ENCODE results near the gene HGF.

DNA sequence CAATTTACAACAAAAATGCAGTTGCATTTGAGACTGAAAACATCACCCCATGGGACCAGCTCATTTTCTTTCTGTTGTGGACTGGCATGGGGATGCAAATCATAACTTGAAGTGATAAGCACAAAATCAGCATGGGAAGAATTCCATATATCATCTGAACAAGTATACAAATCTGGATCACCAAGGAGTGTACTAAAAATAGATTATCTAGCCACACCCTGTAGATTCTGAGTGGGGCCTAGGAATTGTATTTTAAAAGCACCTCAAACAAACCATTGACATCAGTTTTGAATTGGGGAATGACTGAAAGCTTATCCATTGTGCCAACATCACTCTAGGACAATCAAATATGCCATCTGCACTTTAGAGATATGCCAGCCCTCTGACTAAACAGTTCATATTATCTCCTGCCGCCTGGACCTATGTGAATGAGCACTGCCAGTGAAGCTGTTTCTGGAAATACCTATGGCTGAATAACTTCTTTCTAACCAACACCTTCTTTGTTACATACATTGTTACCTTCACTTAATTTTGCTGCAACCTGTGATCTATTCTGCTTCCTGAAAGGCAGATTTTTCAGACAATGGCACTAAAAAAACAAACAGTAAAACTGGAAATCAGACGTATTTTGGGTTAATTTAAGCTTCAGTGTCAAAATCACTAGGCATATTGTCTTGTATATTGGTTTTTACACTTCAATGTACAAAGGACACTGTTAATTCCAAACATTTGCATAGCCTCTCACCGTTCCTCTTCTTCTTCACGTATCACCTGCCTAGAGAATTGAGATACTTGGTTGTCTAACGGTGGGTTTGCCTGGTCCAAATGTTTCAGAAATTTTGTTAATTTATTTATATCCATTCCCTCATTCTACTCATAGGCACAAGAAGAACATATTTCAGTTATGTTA, 42.4 kb upstream of the HGF start:
- TF ChIP-seq, protein P1, sequence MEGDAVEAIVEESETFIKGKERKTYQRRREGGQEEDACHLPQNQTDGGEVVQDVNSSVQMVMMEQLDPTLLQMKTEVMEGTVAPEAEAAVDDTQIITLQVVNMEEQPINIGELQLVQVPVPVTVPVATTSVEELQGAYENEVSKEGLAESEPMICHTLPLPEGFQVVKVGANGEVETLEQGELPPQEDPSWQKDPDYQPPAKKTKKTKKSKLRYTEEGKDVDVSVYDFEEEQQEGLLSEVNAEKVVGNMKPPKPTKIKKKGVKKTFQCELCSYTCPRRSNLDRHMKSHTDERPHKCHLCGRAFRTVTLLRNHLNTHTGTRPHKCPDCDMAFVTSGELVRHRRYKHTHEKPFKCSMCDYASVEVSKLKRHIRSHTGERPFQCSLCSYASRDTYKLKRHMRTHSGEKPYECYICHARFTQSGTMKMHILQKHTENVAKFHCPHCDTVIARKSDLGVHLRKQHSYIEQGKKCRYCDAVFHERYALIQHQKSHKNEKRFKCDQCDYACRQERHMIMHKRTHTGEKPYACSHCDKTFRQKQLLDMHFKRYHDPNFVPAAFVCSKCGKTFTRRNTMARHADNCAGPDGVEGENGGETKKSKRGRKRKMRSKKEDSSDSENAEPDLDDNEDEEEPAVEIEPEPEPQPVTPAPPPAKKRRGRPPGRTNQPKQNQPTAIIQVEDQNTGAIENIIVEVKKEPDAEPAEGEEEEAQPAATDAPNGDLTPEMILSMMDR (IDR thresholded peaks at IDR 0.05; ENCODE audit: low read length): no peak
- TF ChIP-seq EZH2 (IDR thresholded peaks at IDR 0.05; ENCODE audit: borderline replicate concordance, low read length): no peak

Measured in OCI-LY1 (cell line).